RWPE2 (cell line): ENCODE results near the gene TSPYL1.

Experiments used
- ATAC-seq: fragments of 200-7000 bp; cut with Tn5 transposase; 3 replicates; pipeline ENCODE4 v1.9.1; 2021; ENCODE audit warnings: low read depth
- DNase-seq: peaks from one replicate; pipeline ENCODE4 v3.0.0-alpha.2; 2020; ENCODE audit warnings: low spot score
- H3K27ac ChIP-seq: fragments of 450-650 bp; 2 replicates; pipeline ENCODE4 v1.5.1; 2017; ENCODE audit warnings: mild to moderate bottlenecking; ENCODE audit not compliant: poor library complexity, severe bottlenecking
- H3K27me3 ChIP-seq: fragments of 250-450 bp; sonication (Bioruptor Pico); 2 replicates; pipeline ENCODE4 v1.5.1; 2021; ENCODE audit warnings: mild to moderate bottlenecking, moderate library complexity; ENCODE audit not compliant: insufficient read depth, poor library complexity, severe bottlenecking
- H3K36me3 ChIP-seq: fragments of 250-450 bp; sonication (Bioruptor Pico); 2 replicates; pipeline ENCODE4 v1.5.1; 2020; ENCODE audit warnings: low read depth, mild to moderate bottlenecking, moderate library complexity
- H3K4me1 ChIP-seq: fragments of 250-450 bp; sonication (Bioruptor Pico); 2 replicates; pipeline ENCODE4 v1.5.1; 2021; ENCODE audit warnings: mild to moderate bottlenecking, moderate library complexity; ENCODE audit not compliant: insufficient read depth, poor library complexity, severe bottlenecking
- H3K4me3 ChIP-seq: fragments of 250-450 bp; sonication (Bioruptor Pico); 2 replicates; pipeline ENCODE4 v1.5.1; 2021; ENCODE audit warnings: mild to moderate bottlenecking, moderate library complexity; ENCODE audit not compliant: severe bottlenecking
- H3K9me3 ChIP-seq: fragments of 250-450 bp; sonication (Bioruptor Pico); 2 replicates; pipeline ENCODE4 v1.5.1; 2021; ENCODE audit warnings: mild to moderate bottlenecking, moderate library complexity; ENCODE audit not compliant: severe bottlenecking
- CTCF ChIP-seq: fragments of 450-650 bp; IDR thresholded peaks from one replicate; pipeline ENCODE4 v1.5.1; 2017; ENCODE audit warnings: mild to moderate bottlenecking, moderate library complexity; ENCODE audit not compliant: poor library complexity, severe bottlenecking

TSPYL1 gene

GRCh38 chr6:116298973-116299372, 19.2 kb upstream of the TSPYL1 start:
- no peak for ATAC-seq
- H3K27ac ChIP-seq: no peak overlapping the region
- H3K27me3 ChIP-seq: no peaks in the 10 kb centered on the region
- no peaks in the 10 kb centered on the region for H3K36me3 ChIP-seq
- H3K4me1 ChIP-seq: no peaks in the 10 kb centered on the region
- DNase-seq: no peak
- no peak for TF ChIP-seq CTCF
- H3K4me3 ChIP-seq: no peak overlapping the region
- H3K9me3 ChIP-seq: peaks cover 2% of the 10 kb centered on the region

DNA sequence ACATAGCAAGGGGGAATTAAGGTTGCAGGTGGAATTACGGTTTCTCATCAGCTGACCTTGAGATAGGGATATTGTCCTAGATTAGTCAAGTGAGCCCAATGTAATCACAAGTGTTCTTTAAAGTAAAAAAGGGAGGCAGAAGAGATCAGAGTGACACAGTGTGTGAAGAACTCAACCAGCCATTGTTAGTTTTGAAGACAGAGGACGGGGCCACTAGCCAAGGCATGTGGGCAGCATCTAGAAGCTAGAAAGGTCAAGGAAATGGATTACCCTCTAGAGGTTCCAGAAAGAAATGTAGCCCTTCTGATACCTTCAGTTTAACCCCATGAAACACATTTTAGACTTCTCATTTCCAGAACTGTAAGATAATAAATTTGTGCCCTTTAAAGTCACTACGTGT, 18.5 kb upstream of the TSPYL1 start:
- TF ChIP-seq CTCF: no peak
- Histone ChIP-seq H3K27me3 (no peaks in the 10 kb centered on the region), H3K4me3 (no peak overlapping the region), H3K27ac (no peak overlapping the region), H3K4me1 (no peaks in the 10 kb centered on the region), H3K36me3 (no peaks in the 10 kb centered on the region), H3K9me3 (peaks cover 2% of the 10 kb centered on the region)
- no peak for DNase-seq
- ATAC-seq: no peak

DNA sequence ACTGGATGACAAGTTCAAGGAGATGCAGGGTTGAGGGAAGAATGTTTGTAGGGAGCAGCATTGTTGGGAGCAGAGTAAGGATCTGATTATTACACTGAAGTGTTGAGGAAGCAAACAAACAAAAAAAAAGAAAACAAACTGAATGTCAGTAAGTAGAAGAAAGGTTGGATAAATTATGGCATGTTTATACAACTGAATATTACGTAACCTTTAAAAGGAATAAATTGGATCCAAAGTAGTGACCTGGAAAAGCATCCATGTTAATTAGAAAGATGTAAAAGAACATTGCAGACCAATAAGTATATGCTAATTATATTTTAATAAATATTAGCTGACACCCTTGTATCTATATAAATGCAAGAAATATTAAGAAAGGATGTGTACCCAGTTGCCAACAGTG, 12.8 kb upstream of the TSPYL1 start:
- DNase-seq (no peak), ATAC-seq (no peak)
- no peak overlapping the region for H3K27ac ChIP-seq
- H3K4me1 ChIP-seq: no peaks in the 10 kb centered on the region
- no peak for TF ChIP-seq CTCF
- H3K36me3 ChIP-seq: no peaks in the 10 kb centered on the region
- peaks cover 3% of the 10 kb centered on the region for H3K9me3 ChIP-seq
- no peaks in the 10 kb centered on the region for H3K27me3 ChIP-seq
- H3K4me3 ChIP-seq: no peak overlapping the region

GRCh38 chr6:116291701-116292396, 12.1 kb upstream of the TSPYL1 start:
- ATAC-seq (no peak), DNase-seq (no peak)
- H3K36me3 ChIP-seq: no peaks in the 10 kb centered on the region
- no peak for TF ChIP-seq CTCF
- no peak overlapping the region for H3K27ac ChIP-seq
- peaks cover 3% of the 10 kb centered on the region for H3K9me3 ChIP-seq
- peaks cover 6% of the 10 kb centered on the region for H3K4me1 ChIP-seq
- no peak overlapping the region for H3K4me3 ChIP-seq
- no peaks in the 10 kb centered on the region for H3K27me3 ChIP-seq

GRCh38 chr6:116290799-116291198, 11.1 kb upstream of the TSPYL1 start:
- Histone ChIP-seq H3K9me3 (peaks cover 3% of the 10 kb centered on the region), H3K4me1 (peaks cover 11% of the 10 kb centered on the region), H3K4me3 (no peak overlapping the region), H3K36me3 (no peaks in the 10 kb centered on the region), H3K27ac (no peak overlapping the region), H3K27me3 (no peaks in the 10 kb centered on the region)
- DNase-seq (no peak), ATAC-seq (no peak)
- TF ChIP-seq CTCF: no peak
